ENCODE measurements around the gene CD59. TPM values are rescaled to one million over a fixed set of nuclear protein-coding genes. Genes with fewer than 3 reads are reported as not detected.

Gene CD59
- total and polyA plus RNA-seq, 9 of the 15 experiments (the other 6 are each of a cell fraction or from before 2014, with no cell fraction given) = 38.1 to 338 (median 173) TPM

DNA sequence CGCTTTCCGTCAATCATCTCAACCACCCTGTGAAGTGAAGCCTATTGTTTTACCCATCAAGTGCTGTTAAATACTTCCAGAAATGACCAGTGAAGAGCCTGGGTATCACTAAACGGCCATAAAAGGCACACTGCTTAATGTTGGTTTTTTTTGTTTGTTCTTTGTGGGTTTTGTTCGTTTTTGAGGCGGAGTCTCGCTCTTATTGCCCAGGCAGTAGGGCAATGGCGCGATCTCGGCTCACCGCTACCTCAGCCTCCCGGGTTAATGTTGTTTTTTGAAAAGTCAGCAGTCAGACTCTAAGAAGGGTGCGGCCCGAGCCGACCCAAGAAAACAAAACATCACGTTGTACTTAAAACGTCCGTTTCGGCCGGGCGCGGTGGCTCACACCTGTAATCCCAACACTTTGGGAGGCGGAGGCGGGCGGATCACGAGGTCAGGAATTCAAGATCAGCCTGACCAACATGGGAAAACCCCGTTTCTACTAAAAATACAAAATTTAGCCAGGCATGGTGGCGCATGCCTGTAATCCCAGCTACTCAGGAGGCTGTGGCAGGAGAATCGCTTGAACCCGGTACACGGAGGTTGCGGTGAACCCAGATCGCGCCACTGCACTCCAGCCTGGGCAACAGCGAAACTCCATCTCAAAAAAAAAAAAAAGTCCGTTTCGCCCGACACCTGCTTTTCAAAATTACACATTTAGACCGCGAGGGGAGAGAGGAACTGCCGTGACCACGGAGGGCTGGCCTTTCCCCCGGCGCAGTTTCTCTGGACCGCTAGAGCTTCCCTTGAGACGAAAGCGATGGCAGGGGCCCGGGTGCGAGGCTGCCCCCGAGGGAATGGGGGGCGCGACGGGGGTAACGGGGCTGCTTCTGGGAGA is 714 bp downstream of the CD59 start:
- under 1% methylated on average over 47 of the region's 53 CpGs for WGBS (ENCODE audit: insufficient coverage, low coverage, missing lambda C conversion rate)
- Histone ChIP-seq H3K4me1 (replicated peaks in 1 of 2; ENCODE audit: control insufficient read depth in 2 of 2, insufficient read depth in 2 of 2, low read length in 2 of 2) (peaks cover 16 to 60% of the 10 kb centered on the region in 2 experiments), H3K79me2 (ENCODE audit: control insufficient read depth, insufficient read depth, low read length) (peaks cover 60% of the 10 kb centered on the region), H3K4me2 (ENCODE audit: insufficient read depth, low read length) (peak overlapping the region; percentile 95), H2AFZ (ENCODE audit: low read depth, low read length) (peak overlapping the region; percentile 60), H4K20me1 (replicated peaks; ENCODE audit: control insufficient read depth, insufficient read depth, low read length) (peaks cover 15% of the 10 kb centered on the region; the same call in 1 of the 2 replicates), H3K27me3 (ENCODE audit: control insufficient read depth in 2 of 2, insufficient read depth in 2 of 2, low read length in 2 of 2) (no peaks in the 10 kb centered on the region), H3K9me1 (ENCODE audit: control insufficient read depth, insufficient read depth, low read length) (no peaks in the 10 kb centered on the region), H3K36me3 (ENCODE audit: control insufficient read depth, insufficient read depth, low read length) (peaks cover 22% of the 10 kb centered on the region), H3K9ac (ENCODE audit: insufficient read depth in 1 of 2, low read depth in 2 of 2, low read length in 2 of 2) (peak overlapping the region; percentile 81 to 95), H3K4me3 (peak overlapping the region; percentile 79), H3K9me3 (replicated peaks; ENCODE audit: control insufficient read depth, insufficient read depth, low read depth, low read length) (no peaks in the 10 kb centered on the region; the same call in 1 of the 2 replicates), H3K27ac (ENCODE audit: extremely low read depth, low read depth, low read length) (peak overlapping the region; percentile 90)
- ChIA-PET POLR2A (interaction anchor here (1.0 to 3.1 kb wide), 8 partner anchors 11 to 39 kb away, joined by 3 to 18 read pairs (median 7); partner anchors contain the start of gene FBXO3), CTCF (ENCODE audit: low intra/inter-chr PET ratio) (interaction anchor here (1.1 kb wide), 1 partner anchor 19 kb away, joined by 3 read pairs; no protein-coding TSS in a partner anchor)
- in situ Hi-C loops (cut with MboI) = no loop called here
- DNase-seq (ENCODE audit: extremely low read depth in 1 of 4, low spot score in 3 of 4) (peak in 2 of 4 experiments; percentile 32 to 52), ATAC-seq (peak; percentile 38), FAIRE-seq (no peak)
- intact Hi-C loops (cut with micrococcal nuclease) = loop anchor here (2.0 kb wide), 2 partner anchors 13 to 575 kb away; partner anchors contain the start of gene CSTF3
- no TSS peak for BruUV-seq (replicated peaks)
- TF ChIP-seq ESRRB (CRISPR knock-in tag; IDR thresholded peaks at IDR 0.05; ENCODE audit: borderline replicate concordance) (no peak), DMBX1 (CRISPR knock-in tag; IDR thresholded peaks at IDR 0.05; ENCODE audit: borderline replicate concordance) (0 out of 2 replicates have a peak, but pooled peaks have one; percentile 23), GTF3C2 (IDR thresholded peaks at IDR 0.05; ENCODE audit: borderline replicate concordance, extremely low read depth, insufficient read length) (no peak), MCM7 (IDR thresholded peaks at IDR 0.05) (no peak), ZNF263 (CRISPR knock-in tag; IDR thresholded peaks at IDR 0.05; ENCODE audit: borderline replicate concordance) (no peak), ZNF384 (IDR thresholded peaks at IDR 0.05; ENCODE audit: low read depth, low read length) (peak; percentile 77), ZNF561 (CRISPR knock-in tag; conservative IDR thresholded peaks at IDR 0.05) (no peak), SMAD3 (CRISPR knock-in tag; conservative IDR thresholded peaks at IDR 0.05) (no peak), BRD9 (IDR thresholded peaks at IDR 0.05; ENCODE audit: low read depth, partially characterized antibody) (no peak), TCF3 (CRISPR knock-in tag; IDR thresholded peaks at IDR 0.05) (no peak), KDM5B (IDR thresholded peaks at IDR 0.05; ENCODE audit: insufficient replicate concordance, low read depth, low read length) (peak; percentile 15), HSF4 (CRISPR knock-in tag; IDR thresholded peaks at IDR 0.05; ENCODE audit: borderline replicate concordance) (no peak)
- TF ChIP-seq, protein P1, sequence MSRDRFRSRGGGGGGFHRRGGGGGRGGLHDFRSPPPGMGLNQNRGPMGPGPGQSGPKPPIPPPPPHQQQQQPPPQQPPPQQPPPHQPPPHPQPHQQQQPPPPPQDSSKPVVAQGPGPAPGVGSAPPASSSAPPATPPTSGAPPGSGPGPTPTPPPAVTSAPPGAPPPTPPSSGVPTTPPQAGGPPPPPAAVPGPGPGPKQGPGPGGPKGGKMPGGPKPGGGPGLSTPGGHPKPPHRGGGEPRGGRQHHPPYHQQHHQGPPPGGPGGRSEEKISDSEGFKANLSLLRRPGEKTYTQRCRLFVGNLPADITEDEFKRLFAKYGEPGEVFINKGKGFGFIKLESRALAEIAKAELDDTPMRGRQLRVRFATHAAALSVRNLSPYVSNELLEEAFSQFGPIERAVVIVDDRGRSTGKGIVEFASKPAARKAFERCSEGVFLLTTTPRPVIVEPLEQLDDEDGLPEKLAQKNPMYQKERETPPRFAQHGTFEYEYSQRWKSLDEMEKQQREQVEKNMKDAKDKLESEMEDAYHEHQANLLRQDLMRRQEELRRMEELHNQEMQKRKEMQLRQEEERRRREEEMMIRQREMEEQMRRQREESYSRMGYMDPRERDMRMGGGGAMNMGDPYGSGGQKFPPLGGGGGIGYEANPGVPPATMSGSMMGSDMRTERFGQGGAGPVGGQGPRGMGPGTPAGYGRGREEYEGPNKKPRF (IDR thresholded peaks at IDR 0.05; ENCODE audit: low read depth, low read length) = no peak

All from K562 (cell line).